GM18505 (cell line): ENCODE results near the gene CCDC184.

Source experiments
- ATAC-seq: cut with Tn5 transposase; IDR thresholded peaks from one replicate; pipeline ENCODE4 v1.9.1; 2021; ENCODE audit not compliant: unreplicated experiment
- POLR2A ChIP-seq: IDR thresholded peaks from 4 replicates; pipeline ENCODE4 v1.6.1; 2011; ENCODE audit warnings: borderline replicate concordance; ENCODE audit not compliant: insufficient read depth, insufficient read length; ENCODE audit errors: extremely low read depth

CCDC184 gene

GRCh38 chr12:48163150-48163747, 20.2 kb upstream of the CCDC184 start:
- ATAC-seq = no peak
- TF ChIP-seq POLR2A = no peak

- no peak for TF ChIP-seq POLR2A
Observed at GRCh38 chr12:48164451-48164850, 19.0 kb upstream of the CCDC184 start.

GRCh38 chr12:48165089-48165981, 18.1 kb upstream of the CCDC184 start:
- no peak for TF ChIP-seq POLR2A
- ATAC-seq = no peak

More at GRCh38 chr12:48164451-48164850, 19.0 kb upstream of the CCDC184 start:
- ATAC-seq = no peak

GRCh38 chr12:48169011-48169410, 14.4 kb upstream of the CCDC184 start:
- ATAC-seq = no peak
- no peak for TF ChIP-seq POLR2A

GRCh38 chr12:48175613-48176416, 7.6 kb upstream of the CCDC184 start:
- ATAC-seq = no peak
- no peak for TF ChIP-seq POLR2A

GRCh38 chr12:48176417-48176751, 7.1 kb upstream of the CCDC184 start:
- TF ChIP-seq POLR2A = no peak
- no peak for ATAC-seq

GRCh38 chr12:48177982-48178381, 5.5 kb upstream of the CCDC184 start:
- no peak for ATAC-seq
- TF ChIP-seq POLR2A = no peak

- no peak for TF ChIP-seq POLR2A
- ATAC-seq = no peak
Observed at GRCh38 chr12:48179466-48179865, 4.0 kb upstream of the CCDC184 start.

- no peak for ATAC-seq
- no peak for TF ChIP-seq POLR2A
Observed at GRCh38 chr12:48180424-48180823, 3.0 kb upstream of the CCDC184 start.

- TF ChIP-seq POLR2A = no peak
- no peak for ATAC-seq
Observed at GRCh38 chr12:48180857-48181495, 2.5 kb upstream of the CCDC184 start.

GRCh38 chr12:48182631-48183030, 813 bp upstream of the CCDC184 start:
- TF ChIP-seq POLR2A = no peak
- no peak for ATAC-seq

- no peak for TF ChIP-seq POLR2A
- no peak for ATAC-seq
Observed at GRCh38 chr12:48183876-48184548, 568 bp downstream of the CCDC184 start.
